ENCODE results near the gene SVOP.

The SVOP gene

DNA sequence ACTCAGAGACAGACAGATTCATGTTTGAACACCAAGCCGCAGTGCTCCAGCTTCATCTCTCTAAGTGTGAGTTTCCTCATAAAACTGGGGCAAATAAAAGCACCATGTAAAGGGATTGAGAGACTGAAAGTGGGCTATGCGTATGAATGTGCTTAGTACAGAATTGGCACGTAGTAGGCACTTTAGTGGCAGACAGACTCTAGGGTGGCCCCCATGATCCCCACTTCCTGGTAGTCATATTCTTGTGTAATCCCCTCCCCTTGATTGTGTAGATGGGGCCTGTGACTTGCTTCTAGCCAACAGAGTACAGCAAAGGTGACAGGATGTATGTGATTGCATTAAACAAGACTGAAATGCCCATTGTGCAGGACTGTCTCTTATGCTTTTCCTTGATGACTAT, 98.0 kb downstream of the SVOP start:
- no peak for DNase-seq

DNA sequence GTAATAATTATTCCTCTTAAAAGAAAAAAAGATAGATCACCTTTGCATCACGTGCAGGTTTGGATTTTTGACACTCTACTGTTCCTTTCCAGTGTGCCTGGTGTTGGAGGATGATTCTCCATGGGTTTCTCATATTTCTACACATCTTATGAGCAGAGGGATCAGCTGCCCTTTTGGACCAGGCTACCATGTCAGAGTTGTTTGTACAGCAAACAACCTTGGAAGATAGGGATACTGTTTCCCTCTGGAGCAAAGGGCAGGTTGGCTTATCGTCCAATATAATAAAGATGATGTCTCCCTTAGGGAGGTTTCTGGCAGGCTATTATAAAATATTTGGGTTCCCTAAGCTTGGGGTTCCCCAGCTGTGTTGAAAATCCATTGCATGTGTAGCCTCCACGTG, 98.9 kb downstream of the SVOP start:
- DNase-seq, result no peak

DNA sequence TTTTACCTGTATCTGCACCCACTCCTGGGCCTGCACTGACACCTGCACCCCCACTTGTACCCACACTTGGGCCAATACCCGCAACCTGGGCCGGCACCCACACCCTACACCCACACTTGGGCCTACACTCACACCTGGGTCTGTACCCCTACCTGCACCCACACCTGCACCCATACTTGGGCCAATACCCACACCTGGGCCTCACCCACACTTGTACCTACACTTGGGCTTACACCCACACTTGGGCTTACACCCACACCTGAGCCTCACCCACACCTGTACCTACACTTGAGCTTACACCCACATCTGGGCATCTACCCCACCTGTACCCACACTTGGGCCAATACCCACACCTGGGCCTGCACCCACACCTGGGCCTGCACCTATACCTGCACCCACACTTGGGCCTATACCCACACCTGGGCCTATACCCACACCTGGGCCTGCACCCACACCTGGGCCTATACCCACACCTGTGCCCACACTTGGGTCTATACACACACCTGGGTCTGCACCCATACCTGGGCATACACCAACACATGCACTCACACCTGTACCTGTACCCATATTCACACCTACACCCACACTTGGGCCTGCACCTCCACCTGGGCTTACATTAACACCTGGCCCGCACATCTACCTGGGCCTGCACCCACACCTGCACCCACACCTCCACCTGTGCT, 101.8 kb downstream of the SVOP start:
- DNase-seq, result no peak

DNA sequence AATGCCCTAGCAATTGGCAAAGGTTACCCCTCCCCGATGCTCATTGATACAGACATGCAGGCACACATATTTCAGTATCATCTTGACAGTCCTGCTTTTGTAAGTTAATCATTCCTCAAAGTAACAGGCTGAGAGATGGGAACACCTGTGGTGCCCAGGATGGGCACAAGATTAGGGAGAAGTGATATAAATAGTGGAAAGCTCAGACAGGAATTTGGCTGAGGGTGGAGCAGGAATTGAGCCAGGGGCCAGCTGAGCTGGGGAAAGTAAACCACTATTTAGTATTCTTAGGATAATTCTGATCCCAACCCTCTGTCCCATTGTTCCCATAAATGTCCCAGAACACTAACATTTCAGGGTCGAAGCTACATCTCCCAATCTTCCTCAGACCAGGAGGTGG, 102.7 kb downstream of the SVOP start:
- DNase-seq, result no peak

DNA sequence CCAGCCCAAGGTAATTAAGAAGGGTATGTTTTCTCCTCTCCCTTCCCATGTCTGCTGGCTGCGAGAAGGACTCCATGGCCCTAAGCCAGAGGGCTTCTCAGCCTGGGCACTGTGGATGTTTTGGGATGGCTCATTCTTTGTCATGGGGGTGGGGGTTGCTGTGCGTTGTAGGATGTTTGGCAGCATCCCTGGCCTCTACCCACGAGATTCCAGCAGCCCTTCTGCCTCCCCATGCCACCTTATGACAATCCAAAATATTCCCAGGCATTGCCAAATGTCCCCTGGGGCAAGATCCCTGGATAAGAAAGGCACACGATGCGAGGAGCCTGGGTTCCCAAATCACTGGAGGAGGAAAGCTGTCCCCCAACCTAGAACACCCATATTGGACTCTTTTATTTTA, 104.5 kb downstream of the SVOP start:
- no peak for DNase-seq

DNA sequence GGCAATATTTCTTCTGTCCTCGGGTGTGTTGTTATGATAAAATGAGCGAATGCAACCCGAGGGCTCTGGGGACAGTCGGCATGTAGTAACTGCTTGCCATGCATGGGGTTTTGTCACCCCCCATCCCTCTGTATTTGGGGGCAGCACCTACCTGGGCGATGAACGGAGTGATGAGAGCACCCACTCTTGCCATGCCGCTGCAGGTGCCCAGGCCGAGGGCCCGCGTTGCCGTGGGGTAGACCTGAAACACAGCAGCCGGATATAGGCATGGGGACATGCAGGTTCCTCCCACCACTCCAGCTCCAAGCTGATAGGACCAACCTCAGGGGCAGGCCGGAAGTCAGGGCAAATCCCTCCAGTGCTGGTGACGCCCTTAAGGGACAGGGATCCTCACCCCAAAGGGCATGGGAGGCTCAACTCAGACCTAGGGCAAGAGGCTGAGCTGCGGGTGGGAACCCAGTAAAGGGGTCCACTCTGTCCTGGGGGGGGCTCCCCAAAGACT, 105.2 kb downstream of the SVOP start:
- no peak for DNase-seq

DNA sequence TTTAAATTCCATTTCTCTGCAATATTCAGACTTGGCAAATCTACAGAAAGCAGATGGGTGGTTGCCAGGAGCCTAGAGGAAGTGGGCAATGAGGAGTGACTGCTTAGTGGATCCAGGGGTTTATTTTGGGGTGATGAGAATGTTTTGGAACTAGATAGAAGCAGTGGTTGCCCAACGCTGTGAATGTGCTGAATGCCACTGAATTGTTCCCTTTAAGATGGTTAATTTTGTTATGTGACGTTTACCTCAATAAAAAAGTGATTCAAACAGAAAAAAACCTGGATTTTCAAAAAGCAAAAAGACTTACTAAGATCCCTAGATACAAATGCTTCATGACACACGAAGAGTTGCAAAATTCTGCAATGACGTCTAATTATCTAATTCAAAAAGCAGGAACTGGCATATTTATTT, 106.7 kb downstream of the SVOP start:
- no peak for DNase-seq

DNA sequence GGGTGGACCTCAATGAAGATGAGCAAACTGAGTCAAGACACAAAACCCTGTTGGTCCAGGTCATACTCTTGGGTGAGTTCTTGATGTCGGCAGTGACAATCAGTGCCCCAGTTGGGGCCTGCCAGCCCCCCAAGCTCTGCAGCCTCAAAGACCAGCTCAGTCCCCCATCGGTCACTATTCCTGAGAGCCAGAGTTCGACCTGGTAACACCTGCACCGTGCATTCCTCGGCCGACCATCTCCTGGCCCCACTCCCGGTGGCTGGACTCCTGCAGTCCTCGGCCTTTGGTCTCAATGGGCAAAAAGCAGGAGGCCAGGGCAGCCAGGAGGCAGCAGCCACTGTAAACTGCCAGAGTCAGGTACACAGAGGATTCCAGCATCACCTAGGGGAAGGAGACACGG, 108.5 kb downstream of the SVOP start:
- DNase-seq, result no peak

DNA sequence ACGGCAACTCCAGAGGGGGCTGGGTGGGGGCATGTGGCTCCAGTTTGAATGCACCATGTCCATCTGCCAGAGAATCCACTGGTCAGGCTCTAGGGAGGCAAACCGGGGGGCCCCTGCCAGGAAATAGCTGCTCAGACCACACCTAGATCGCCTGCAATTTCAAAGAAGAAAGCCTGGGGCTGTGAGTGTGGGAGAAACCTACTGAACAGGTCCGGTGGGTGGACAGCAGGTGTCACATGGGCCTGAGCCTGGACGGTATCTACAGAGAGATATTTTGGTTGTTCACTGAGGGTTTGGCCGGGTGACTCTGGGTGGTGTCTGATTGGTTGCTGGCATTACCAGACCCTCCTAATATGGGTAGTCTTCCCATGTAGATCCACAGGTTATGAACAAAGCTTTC, 109.0 kb downstream of the SVOP start:
- no peak for DNase-seq

DNA sequence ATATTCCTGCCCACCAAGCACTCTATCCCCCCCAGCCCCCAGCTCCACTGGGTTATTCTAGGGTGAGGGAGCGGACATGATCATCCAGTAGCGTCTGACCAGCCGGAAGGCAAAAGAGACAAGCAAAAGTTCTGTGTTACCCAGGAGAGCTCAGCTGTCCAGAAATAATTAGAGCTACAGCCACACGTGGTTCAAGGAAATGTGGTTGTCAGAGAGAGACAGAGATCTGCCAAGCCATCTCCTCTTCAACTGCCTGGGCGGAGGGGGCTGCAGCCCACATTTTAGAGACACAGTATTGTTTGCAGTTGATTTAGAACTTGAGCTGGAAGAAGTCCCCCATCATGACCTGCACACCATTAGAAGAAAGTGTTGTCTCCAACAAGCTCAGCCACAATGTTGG, 110.5 kb downstream of the SVOP start:
- DNase-seq, result no peak

DNA sequence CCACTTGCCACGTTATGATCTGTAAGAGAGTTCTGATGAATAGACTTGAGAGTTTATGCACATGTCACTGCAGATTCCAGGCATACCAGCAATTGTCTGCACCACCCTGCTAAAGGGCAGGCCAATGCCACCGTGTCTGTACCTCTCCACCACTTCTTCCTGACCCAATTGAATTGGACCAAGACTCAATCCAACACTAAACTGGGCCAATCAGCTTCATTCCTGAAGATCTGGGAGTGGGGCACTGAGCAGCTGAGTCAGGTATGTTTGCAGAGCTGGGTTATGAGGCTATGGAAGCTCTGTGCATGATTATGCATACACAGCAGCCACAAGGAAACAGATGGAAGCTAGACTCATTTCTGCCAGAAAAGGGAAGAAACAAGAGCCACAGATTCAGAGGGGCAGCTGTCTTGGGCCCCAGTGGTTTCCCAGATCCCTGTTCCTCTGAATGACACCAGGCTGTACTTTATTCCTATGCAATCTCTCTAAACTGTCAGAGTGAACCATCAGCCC, 113.0 kb downstream of the SVOP start:
- DNase-seq, result no peak

DNA sequence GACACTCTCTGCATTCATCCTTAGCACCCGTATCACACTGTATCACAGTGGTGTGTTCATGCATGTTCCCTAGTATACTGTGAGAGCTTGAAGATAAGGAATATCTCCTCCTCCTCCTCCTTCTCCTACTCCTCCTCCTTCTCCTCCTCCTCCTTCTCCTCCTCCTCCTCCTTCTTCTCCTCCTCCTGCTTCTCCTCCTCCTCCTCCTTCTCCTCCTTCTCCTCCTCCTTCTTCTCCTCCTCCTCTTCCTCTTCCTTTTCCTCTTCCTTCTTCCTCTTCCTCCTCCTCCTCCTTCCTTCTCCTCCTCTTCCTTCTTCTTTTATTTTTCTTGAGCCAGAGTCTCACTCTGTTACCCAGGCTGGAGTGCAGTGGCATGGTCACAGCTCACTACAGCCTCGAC, 113.9 kb downstream of the SVOP start:
- DNase-seq, result no peak

DNA sequence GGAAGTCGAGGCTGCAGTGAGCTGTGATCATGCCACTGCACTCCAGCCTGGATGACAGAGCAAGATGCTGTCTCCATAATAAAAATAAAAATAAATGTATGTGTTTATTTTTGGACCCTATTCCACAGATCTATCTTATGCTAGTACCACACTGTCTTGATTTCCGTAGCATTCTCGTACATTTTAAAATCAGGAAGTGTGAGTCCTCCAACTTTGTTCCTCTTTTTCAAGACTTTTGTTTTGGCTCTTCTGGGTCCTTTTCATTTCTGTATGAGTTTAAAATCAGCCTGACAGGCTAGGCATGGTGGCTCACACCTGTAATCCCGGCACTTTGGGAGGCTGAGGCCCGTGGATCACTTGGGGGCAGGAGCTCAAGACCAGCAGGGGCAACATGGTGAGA, 115.1 kb downstream of the SVOP start:
- no peak for DNase-seq

DNA sequence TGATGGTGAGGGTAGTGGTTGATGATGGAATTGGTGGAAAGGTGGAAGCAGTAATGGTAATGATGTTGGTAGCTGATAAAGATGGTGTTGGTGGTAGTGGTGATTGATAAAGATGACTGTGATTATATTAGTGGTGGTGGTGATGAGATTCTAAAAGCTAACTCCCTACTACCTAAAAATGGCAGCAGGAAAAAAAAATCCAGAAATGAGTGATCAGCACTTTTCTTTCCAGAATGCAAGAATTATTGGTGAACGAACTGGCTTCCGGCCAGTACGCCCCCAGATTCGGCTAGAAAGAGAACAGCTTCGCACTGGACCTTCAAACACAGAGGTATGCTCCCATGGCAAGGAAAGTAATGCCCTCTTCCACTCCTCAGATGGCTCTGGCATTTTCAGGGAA, 121.7 kb downstream of the SVOP start:
- DNase-seq, result no peak

DNA sequence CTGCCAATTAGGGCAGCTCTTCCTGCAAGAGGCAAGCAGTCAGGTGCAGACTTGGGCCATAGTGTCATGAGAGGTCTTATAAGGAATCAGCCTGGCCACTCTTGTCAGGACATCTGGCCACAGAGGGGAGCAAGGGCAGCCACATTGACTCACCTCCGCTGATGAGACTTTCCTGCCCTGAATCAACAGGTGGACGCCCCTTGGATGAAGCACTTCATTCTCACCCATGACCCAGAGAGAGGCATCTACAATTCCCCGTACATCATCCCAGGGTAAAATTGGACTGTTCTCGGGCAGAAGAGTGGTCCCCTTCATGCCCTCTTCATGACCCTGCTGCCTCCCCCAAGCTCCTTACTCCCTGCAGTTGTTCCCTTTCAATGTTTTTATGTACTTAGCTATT, 124.1 kb downstream of the SVOP start:
- no peak for DNase-seq

DNA sequence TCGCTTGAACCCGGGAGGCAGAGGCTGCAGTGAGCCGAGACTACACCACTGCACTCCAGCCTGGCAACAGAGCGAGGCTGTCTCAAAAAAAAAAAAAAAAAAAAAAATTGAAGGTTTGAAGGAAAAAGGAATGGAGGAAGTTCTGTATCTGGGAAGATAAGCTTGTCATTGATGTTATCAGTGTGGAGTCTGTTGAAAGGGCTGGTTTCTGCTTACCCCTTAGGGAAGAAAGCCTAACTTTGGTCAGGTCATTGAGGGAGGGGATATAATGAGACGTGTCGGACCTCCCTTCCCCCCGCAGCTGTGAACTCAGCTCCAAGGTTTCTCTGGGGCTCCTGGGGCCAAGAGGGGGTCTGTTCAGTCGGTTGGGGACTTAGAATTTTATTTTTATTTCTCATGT, 124.5 kb downstream of the SVOP start:
- no peak for DNase-seq

DNA sequence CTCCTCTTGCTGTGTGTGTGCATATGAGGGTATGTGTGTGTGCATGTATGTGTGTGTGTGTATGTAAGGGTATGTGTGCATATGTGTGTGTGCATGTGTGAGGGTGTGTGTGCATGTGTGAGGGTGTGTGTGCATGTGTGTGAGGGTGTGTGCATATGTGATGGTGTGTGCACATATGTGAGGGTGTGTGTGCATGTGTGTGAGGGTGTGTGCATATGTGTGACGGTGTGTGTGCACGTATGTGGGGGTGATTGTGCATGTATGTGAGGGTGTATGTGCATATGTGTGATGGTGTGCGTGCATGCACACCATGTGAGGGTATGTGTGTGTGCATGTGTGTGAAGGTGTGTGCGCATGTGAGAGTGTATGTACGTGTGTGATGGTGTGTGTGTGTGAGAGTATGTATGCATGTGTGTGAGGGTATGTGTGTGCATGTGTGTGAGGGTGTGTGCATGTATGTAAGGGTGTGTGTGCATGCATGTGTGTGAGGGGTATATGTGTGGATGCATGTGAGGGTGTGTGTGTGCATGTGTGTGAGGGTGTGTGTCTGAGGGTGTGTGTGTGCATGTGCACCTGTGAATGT, 125.6 kb downstream of the SVOP start:
- DNase-seq, result no peak

DNA sequence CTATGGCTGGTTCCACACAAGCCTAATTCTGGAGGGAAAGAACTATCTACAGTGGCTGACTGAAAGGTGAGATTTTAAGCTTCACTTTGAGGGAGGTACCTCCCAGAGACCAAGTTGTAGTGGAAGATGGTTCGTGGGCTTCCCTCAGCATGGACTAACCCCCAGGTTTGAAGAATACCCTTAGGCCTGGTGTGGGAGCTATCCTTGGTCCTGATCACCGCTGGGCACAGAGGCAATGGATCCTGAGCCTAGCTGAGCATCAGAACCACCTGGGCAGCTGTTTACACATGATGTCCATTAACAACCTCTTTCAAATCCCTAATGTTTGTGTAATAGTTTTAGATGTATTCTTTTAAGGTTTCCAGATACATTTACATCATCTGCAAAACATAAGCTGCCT, 130.7 kb downstream of the SVOP start:
- DNase-seq, result no peak

DNA sequence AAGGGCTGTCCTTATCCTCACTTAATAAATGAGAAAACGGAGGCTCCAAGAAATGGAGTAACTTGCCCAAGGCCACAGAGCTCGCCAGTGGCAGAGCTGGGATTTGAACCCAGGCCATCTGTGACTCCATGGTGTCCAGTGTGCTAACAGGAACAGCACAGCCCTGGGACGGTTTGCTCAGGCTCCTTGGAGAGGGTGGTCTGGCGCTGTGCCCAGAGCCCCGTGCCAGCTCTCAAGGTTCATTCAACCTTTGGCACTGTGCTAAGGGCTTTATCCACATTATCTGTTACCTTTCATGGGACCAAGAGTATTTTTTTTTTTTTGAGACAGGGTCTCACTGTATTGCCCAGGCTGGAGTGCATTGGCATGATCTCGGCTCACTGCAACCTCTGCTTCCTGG, 132.8 kb downstream of the SVOP start:
- DNase-seq, result no peak

DNA sequence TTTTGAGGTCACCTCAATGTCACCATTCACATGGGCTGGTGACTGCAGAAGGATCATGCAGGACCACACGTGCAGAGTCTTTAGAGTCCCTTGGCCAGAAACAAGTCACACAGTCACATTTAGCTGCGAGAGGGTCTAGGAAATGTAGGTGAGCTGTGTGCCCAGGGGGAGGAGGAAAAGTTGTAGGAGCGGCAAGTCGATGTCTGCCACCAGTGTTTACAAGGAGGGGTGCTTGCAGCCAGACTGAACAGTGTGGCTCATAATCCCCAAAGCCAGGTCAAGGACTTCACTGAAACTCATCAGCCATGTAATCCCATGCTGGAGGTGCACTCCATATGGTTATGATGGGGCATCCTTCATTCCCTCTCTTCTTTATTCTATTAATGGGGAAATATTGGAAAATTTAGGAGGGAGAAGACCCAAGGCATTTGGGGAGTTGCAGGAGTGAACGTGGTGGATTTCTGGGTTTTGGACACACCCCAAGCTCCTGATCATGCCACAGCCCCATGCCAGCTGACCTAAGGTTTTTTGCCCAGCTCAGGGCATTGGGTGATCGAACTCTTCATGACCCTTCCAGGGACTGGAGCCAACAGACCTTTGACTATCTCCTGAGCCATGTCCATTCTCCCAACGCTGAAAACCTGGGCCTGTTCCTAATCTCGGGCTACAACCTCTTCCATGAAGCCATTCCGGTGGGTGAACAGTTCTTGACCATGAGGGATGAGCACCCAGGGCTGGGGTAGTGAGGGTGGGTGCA, 133.8 kb downstream of the SVOP start:
- DNase-seq, result no peak

DNA sequence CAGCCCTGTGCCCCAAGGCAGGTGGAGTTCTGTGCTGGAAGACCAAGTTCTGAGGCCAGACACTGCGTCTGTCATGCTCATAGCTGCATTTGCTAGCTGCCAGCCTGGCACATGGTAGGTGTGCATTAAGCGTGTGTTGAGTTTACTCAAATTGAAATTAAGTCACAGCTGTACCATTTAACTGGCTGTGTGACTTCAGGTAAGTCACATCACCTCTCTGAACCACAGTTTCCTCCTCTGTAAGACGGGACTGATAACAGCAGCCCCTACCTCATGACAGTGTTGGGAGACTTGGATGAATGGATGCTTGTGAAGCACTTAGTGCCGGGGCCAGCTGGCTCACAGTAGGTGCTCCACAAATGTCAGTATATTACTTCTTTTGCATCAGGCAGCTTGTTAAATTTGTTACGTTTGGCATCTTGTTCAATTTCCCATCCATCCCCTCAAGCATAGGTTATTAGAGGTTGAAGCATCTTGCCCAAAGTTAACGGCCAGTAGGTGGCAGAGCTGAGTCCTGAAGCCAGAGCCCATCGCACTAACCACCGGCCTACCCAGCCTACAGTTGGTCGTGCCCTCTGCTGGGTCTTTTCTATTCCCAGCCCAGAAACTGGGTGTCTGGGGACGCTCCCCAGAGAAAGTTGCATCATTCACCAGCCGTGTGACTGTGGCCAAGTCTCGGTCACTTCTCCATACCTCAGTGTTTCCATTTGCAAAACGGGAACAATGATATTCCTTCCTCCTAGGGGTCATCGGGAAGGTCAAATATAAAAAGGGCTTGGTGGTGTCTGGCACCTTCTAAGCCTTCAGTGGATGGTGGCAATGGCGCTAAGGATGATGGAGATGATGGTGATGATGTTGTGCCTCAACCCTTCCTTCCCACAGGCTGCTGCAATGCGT, 136.5 kb downstream of the SVOP start:
- DNase-seq, result no peak

DNA sequence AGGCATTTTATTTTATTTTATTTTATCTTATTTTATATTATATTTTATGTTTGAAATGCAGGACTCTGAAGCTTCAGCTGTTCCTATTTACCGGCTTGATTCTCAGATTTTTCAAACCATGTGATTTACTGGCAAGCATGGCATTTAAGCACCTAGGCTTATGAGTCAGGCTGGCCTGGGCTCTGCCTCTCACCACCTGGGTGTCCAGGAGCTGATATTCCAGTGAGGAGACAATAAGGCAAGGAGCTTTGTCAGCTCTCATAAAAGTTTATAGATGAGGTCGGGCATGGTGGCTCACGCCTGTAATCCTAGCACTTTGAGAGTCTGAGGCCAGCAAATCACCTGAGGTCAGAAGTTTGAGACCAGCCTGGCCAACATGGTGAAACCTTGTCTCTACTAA, 138.9 kb downstream of the SVOP start:
- DNase-seq, result no peak

All from left hindlimb (tissue), 1 donor.